GM19395 (cell line): Measurements from ENCODE around the gene DUXB.

ENCODE experiments used
- ATAC-seq: cut with Tn5 transposase; IDR thresholded peaks from one replicate; pipeline ENCODE4 v1.9.1; 2021; ENCODE audit warnings: mild to moderate bottlenecking, moderate library complexity; ENCODE audit not compliant: unreplicated experiment

The DUXB gene

DNA sequence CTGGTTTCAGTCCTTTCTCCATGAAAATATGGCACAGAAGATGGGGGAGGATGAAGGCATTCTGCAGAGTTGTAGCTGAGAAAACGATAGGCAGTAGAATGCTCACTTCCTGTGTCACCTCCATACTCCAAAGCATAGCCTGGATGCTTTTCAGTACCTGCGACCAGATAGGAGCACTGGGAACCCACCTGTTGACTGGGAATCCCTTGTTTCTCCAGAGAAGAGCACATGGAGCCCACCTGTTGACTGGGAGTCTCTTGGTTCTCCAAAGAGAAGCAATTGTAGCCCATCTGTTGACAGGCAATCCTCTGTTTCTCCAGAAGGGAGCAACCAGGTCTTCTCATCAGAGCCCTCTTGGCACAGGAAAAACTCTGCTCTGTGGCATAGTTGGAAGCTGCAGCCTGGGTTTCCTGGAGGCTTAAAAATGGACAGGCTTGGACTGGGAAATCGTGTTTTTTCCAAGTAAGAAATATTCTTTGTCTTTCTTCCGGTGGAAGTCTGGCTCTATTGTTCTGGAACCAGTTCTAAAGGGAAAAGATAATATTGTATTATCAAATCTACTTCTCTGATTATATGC lies 40.4 kb downstream of the DUXB start:
- ATAC-seq, result no peak

DNA sequence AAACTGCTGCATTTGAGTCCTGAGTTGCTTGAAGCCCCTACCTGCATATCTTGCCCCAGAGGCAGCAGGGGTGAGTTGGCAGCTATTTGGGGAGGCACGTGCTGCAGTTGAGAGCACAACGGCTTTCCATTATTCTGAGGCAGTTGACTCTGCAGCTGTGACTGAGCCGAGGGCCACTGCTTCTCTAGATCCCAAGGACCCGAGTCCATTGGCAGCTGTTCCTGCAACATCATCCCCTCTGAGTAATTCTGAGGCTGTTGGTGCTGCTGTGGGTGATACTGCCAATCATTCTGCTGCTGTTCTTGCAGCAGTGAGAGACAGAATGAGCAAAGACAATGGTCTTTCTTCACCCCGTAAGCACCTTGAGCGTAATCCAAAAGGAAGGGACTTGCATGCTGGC lies 40.9 kb downstream of the DUXB start:
- ATAC-seq, result no peak

DNA sequence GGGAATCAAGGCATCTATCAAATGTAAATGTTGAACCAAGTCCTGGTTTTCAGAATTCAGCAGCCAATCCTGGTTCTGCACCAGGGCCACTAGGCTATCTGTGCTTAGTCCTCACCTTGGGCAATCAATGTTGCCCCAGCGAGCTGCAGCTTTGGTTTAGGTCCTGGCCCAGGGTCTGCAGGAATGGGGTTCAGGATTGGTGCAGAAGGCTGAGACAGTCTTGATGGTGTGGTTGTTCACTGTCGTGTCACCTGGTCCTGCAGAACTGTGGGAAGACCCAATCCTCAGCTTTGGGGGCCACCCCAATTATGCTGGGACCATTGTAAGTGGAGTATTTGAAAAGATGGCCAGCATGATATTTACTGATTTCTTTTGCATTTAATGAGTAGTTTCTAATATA lies 43.1 kb downstream of the DUXB start:
- ATAC-seq, result no peak

DNA sequence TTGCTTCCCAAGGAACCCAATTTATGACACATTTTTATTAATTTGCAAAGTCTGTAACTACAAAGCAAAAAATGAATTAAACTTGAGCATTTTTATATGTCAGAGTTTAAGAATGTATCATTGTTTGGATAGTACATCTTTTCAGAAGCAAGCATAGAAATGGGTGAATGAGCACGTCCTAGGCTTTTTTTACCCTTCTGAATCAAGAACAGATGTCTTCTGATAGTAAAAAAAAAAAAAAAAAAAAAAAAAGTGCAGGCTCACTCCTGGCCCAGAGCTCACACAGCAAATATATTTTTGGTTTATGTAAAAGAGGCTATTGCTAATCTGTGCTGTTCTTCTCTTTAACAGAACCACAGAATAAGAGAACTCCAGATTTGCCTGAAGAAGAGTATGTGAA lies 47.3 kb downstream of the DUXB start:
- ATAC-seq, result no peak

DNA sequence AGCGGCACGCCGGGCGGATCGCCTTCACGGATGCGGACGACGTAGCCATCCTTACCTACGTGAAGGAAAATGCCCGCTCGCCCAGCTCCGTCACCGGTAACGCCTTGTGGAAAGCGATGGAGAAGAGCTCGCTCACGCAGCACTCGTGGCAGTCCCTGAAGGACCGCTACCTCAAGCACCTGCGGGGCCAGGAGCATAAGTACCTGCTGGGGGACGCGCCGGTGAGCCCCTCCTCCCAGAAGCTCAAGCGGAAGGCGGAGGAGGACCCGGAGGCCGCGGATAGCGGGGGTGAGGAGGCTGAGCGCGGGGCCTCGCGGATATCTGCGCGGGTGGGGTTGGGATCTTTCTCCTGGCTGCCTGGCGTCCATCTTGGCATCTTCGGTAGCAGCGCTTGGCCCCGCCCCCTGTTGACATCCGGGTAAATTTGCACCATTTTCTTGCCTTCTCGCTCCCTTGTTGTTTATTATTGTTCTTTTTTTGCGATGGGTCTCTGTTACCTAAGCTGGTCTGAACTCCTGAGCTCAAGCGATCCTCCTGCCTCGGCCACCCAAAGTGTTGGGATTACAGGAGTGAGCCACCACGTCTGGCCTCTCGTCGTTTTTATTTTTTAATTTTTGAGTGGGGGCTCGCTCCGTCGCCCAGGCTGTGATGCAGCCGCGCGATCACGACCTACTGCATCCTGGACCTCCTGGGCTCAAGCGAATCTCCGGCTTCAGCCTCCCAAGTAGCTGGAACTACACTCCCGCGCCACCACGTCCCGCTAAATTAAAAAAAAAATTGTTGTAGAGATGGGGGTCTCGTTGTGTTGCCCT lies 52.8 kb downstream of the DUXB start:
- ATAC-seq, result peak; percentile 45

DNA sequence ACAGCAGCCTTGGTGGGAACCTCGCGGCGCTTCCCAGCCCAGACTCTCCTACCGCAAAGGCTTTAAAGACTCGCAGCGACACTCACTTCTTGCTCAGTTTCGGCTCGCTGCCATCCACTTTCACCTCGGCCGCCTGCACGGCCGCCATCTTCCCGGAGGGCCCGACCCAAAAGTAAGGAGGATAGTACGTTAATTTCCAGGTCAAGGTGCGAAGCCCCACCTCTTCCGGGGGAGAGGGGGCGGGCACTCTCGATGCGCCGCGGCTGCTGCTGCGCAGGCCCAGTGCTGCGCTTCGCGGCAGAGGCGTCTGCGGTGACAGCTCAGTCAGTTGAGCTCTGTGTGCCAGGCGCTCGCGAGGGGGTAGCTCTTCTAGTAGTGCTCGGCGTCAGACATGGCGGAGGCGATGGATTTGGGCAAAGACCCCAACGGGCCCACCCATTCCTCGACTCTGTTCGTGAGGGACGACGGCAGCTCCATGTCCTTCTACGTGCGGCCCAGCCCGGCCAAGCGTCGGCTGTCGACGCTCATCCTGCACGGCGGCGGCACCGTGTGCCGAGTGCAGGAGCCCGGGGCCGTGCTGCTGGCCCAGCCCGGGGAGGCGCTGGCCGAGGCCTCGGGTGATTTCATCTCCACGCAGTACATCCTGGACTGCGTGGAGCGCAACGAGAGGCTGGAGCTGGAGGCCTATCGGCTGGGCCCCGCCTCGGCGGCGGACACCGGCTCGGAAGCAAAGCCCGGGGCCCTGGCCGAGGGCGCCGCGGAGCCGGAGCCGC lies 53.6 kb downstream of the DUXB start, which contains the start of the genes KARS1 and TERF2IP:
Gene KARS1, minus strand, starts transcription at position 174 of the 773 bp plus-strand sequence. Its CDS starts 26 bp downstream, at position 148.
Gene TERF2IP, plus strand, starts transcription at position 282 of the 773 bp plus-strand sequence. Its CDS starts 110 bp downstream, at position 392.
- ATAC-seq, result peak; percentile 84

DNA sequence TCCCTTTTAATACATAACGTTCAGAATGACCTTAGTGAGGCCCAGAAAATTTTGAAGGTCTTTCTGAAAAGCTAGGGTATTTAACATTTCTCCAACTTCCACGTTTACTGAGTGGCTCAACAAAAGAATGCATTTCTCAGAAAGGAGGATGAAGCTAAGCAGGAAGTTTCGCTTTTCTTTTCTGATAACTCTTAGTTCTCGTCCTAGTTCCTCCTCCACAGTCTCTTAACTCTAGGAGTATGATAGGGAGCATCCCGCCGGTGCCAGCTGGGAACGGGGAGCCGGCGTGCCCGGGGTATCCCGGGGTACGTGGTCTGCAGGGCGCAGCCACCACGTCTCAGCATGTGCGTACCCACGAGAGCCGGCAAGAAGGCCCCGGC lies 54.2 kb downstream of the DUXB start:
- ATAC-seq, result peak; percentile 26

DNA sequence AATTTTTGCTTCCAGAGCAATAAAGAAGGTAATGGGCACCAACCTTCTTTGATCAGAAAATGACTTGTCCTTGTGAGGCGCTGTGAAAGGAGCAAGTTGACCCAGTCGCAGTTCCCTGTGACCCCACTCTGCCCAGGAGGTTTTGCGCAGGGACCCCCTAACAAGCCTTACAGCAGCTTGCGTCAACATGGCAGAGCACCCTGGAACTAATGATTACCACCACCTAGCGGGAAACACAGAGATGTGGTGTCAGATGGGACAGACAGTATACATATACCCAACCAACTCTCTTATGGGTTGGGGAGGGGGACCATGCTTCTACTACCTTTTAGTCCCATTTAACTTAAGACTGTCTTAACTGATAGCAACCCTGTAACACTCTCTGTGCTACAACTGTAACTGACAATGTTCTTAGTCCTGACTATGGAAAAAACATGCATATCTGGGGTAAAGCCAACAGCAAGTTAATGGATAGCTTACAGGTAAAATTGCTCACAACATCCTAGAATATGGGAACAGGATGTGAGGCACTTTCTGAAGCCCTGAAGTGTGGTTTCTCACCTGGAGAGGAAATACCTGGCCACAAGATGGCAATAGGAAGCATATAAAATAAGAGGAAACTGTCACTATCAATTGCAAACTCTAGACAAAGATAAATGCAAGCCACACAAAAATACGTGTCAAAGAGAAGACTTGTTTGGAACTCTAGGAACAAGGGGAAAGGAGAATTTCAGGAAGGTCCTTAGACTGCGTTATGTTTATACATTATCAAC lies 56.8 kb downstream of the DUXB start:
- no peak for ATAC-seq
